Upper lobe of left lung (tissue), 6 donors: ENCODE data around the gene HIVEP3. TPM values are rescaled to one million over a fixed set of nuclear protein-coding genes. Genes with fewer than 3 reads are reported as not detected.

ENCODE experiments used
- ATAC-seq, 2 donors: fragments of 200-7000 bp; cut with Tn5 transposase; one replicate each; pipeline ENCODE4 v1.9.1; 2022; ENCODE audit warnings: mild to moderate bottlenecking in 2 of 2, moderate library complexity in 2 of 2; ENCODE audit not compliant: low FRiP score in 2 of 2
- DNase-seq, 2 donors: peaks; one replicate each; pipeline ENCODE4 v3.0.0-alpha.2; 2019 to 2020
- H3K27ac ChIP-seq, 4 donors: fragments of 200-600 bp; sonication (generic); one replicate each; pipeline ENCODE4 v1.5.1; 2016 to 2019
- H3K27me3 ChIP-seq, 4 donors: fragments of 200-600 bp; sonication (generic); one replicate each; pipeline ENCODE4 v1.5.1; 2017 to 2019
- H3K36me3 ChIP-seq, 4 donors: fragments of 200-600 bp; sonication (generic); one replicate each; pipeline ENCODE4 v1.5.1; 2016 to 2019
- H3K4me1 ChIP-seq, 4 donors: fragments of 200-600 bp; sonication (generic); one replicate each; pipeline ENCODE4 v1.5.1; 2018 to 2019
- H3K4me3 ChIP-seq, 4 donors: fragments of 200-600 bp; sonication (generic); one replicate each; pipeline ENCODE4 v1.5.1; 2017 to 2019; ENCODE audit warnings: mild to moderate bottlenecking in 2 of 4, moderate library complexity in 1 of 4
- H3K9me3 ChIP-seq, 4 donors: fragments of 200-600 bp; sonication (generic); one replicate each; pipeline ENCODE4 v1.5.1; 2018 to 2019
- CTCF ChIP-seq, 6 experiments: fragments of 450-650 bp in 4 of 6; fragments of 200-600 bp in 2 of 6; sonication (generic) in 2 of 6; IDR thresholded peaks; one replicate each; pipeline ENCODE4 v1.5.1; 2016 to 2019; ENCODE audit warnings: antibody characterized with exemption in 6 of 6
- EP300 ChIP-seq, 4 donors: sonication (generic); formaldehyde crosslinking; IDR thresholded peaks; one replicate each; pipeline ENCODE4 v1.5.1; 2017; ENCODE audit warnings: antibody characterized with exemption in 4 of 4, control low read depth in 2 of 4
- POLR2A ChIP-seq, 4 donors: fragments of 450-650 bp; IDR thresholded peaks; one replicate each; pipeline ENCODE4 v1.5.1; 2016 to 2017; ENCODE audit warnings: antibody characterized with exemption in 4 of 4, mild to moderate bottlenecking in 2 of 4
- POLR2AphosphoS5 ChIP-seq, 2 donors: sonication (generic); formaldehyde crosslinking; IDR thresholded peaks; one replicate each; pipeline ENCODE4 v1.5.1; 2017; ENCODE audit warnings: antibody characterized with exemption in 2 of 2
- WGBS, 2 donors: methylation state at CpG; one replicate each; pipeline ENCODE4 v1.1.5; 2017 to 2018; 5-methylcytosine and 5-hydroxymethylcytosine counted together
- total RNA-seq, 6 donors: library from RNA; depleted of rRNA in 4 of 6; stranded (reverse); fragments of >200 nt in 4 of 6; gene quantifications; one replicate each; pipeline versions ENCODE4 v1.1.0 to v1.2.1, GENCODE V29; 2016 to 2021
- donor health status: DM: no; HTN: no; CAD: no; lungs with moderate emphysema.
- donor health status: DM: no; HTN: yes; CAD: no; lungs with severe emphysema.

The HIVEP3 gene
- total RNA-seq, 6 donors from 2014 or later: 9.7 to 23.0 (median 11.6) TPM

- Histone ChIP-seq H3K27me3 (no peaks in the 10 kb centered on the region), H3K4me3 (no peak overlapping the region), H3K36me3 (no peaks in the 10 kb centered on the region), H3K9me3 (no peaks in the 10 kb centered on the region), H3K27ac (no peak overlapping the region), H3K4me1 (peaks cover 20 to 47% (median 37%) of the 10 kb centered on the region in 4 donors)
- DNase-seq (no peak), ATAC-seq (no peak)
- 86 to 90% methylated on average over 2 to 9 of the region's 11 CpGs for WGBS, 2 donors
- TF ChIP-seq POLR2A (IDR thresholded peaks at IDR 0.05) (no peak), POLR2AphosphoS5 (IDR thresholded peaks at IDR 0.05) (no peak), EP300 (IDR thresholded peaks at IDR 0.05) (no peak), CTCF (IDR thresholded peaks at IDR 0.05) (no peak)
These were observed 430.4 kb downstream of the HIVEP3 start for GRCh38 chr1:41488040-41488951.

GRCh38 chr1:41487126-41488039 is 431.3 kb downstream of the HIVEP3 start:
- H3K36me3 ChIP-seq: no peaks in the 10 kb centered on the region
- H3K4me1 ChIP-seq: peaks cover 20 to 53% (median 46%) of the 10 kb centered on the region in 4 donors
- no peaks in the 10 kb centered on the region for H3K27me3 ChIP-seq
- WGBS, 2 donors: 52 to 60% methylated on average over 13 to 16 of the region's 16 CpGs
- H3K27ac ChIP-seq: no peak overlapping the region
- H3K9me3 ChIP-seq: no peaks in the 10 kb centered on the region
- ATAC-seq (no peak), DNase-seq (no peak)
- no peak for TF ChIP-seq CTCF (IDR thresholded peaks at IDR 0.05)
- no peak for TF ChIP-seq POLR2A (IDR thresholded peaks at IDR 0.05)
- TF ChIP-seq EP300 (IDR thresholded peaks at IDR 0.05): no peak
- TF ChIP-seq POLR2AphosphoS5 (IDR thresholded peaks at IDR 0.05): no peak
- H3K4me3 ChIP-seq: no peak overlapping the region

GRCh38 chr1:41486371-41487125 is 432.2 kb downstream of the HIVEP3 start:
- 53 to 58% methylated on average over 23 of the region's 23 CpGs for WGBS, 2 donors
- Histone ChIP-seq H3K27me3 (no peaks in the 10 kb centered on the region), H3K36me3 (no peaks in the 10 kb centered on the region), H3K4me1 (peaks cover 20 to 58% (median 51%) of the 10 kb centered on the region in 4 donors), H3K27ac (no peak overlapping the region), H3K4me3 (no peak overlapping the region), H3K9me3 (no peaks in the 10 kb centered on the region)
- no peak for ATAC-seq
- DNase-seq: no peak
- TF ChIP-seq POLR2A (IDR thresholded peaks at IDR 0.05) (no peak), EP300 (IDR thresholded peaks at IDR 0.05) (no peak), POLR2AphosphoS5 (IDR thresholded peaks at IDR 0.05) (no peak), CTCF (IDR thresholded peaks at IDR 0.05) (no peak)

GRCh38 chr1:41486053-41486370 is 432.7 kb downstream of the HIVEP3 start:
- 54 to 82% methylated on average over 4 of the region's 4 CpGs for WGBS, 2 donors
- TF ChIP-seq CTCF (IDR thresholded peaks at IDR 0.05): no peak
- TF ChIP-seq POLR2AphosphoS5 (IDR thresholded peaks at IDR 0.05): no peak
- no peak for TF ChIP-seq EP300 (IDR thresholded peaks at IDR 0.05)
- TF ChIP-seq POLR2A (IDR thresholded peaks at IDR 0.05): no peak
- DNase-seq (no peak), ATAC-seq (no peak)
- H3K27ac ChIP-seq: no peak overlapping the region
- no peak overlapping the region for H3K4me3 ChIP-seq
- no peaks in the 10 kb centered on the region for H3K36me3 ChIP-seq
- H3K9me3 ChIP-seq: no peaks in the 10 kb centered on the region
- no peaks in the 10 kb centered on the region for H3K27me3 ChIP-seq
- H3K4me1 ChIP-seq: peaks cover 20 to 58% (median 51%) of the 10 kb centered on the region in 4 donors
